BJ (cell line): ENCODE measurements around the gene GPR84. TPM values are rescaled to one million over a fixed set of nuclear protein-coding genes. Genes with fewer than 3 reads are reported as not detected.

Source experiments
- CTCF ChIA-PET: fragments of 350-600 bp; formaldehyde crosslinking; extraction: SDS; loops from one replicate; lab custom pipeline; 2021; ENCODE audit warnings: antibody characterized with exemption, inconsistent platforms; lab: Yijun Ruan, JAX
- POLR2A ChIA-PET: fragments of 300-600 bp; sonication (Branson Sonifier 250); formaldehyde crosslinking; extraction: SDS; loops from one replicate; lab custom pipeline; 2021; ENCODE audit warnings: antibody characterized with exemption; lab: Charles Lee
- DNase-seq: peaks from one replicate; pipeline ENCODE4 v3.0.0-alpha.2; 2011; ENCODE audit warnings: low read depth
- H3K27me3 ChIP-seq: 2 replicates; pipeline ENCODE4 v1.6.0; 2011; ENCODE audit warnings: low read length; ENCODE audit not compliant: control insufficient read depth, insufficient read depth
- H3K36me3 ChIP-seq: 2 replicates; pipeline ENCODE4 v1.5.1; 2011; ENCODE audit warnings: low read length; ENCODE audit not compliant: control insufficient read depth, insufficient read depth
- H3K4me3 ChIP-seq: 2 replicates; pipeline ENCODE4 v1.5.1; 2011; ENCODE audit warnings: low read depth, mild to moderate bottlenecking, control low read depth, low read length
- polyA plus RNA-seq: library from polyadenylated mRNA; depleted of rRNA; stranded (reverse); fragments of >200 nt; gene quantifications from 2 replicates; pipeline ENCODE4 v1.2.3, GENCODE V29; 2011
- TF ChIP-seq, protein P1 (sequence below): IDR thresholded peaks from 2 replicates; pipeline ENCODE4 v1.5.1; 2011; ENCODE audit warnings: low read depth, mild to moderate bottlenecking, control low read depth, inconsistent platforms, low read length, moderate library complexity; ENCODE audit not compliant: insufficient read depth

GPR84 gene
- polyA plus RNA-seq, 1 experiment, result not detected

DNA sequence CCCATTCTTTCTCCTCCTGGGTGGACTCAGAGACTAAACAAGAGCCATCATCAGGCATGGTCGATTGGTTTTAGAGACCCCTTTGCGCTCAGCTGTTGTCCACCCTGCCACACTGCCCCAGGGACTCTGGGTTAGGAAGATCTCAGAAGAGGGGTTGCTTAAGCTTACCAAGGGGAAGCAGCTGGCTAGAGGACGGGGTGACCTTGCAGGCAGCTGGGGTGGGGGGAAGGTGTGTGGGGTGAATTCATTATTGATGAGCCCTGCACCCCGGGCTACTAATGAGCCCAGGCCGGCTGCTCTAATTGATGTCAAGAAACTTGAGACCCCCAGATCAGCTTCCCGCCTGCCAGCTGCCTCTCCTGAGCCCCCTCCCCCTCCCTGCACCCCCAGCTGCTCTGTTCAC lies 28.9 kb upstream of the GPR84 start:
- no peaks in the 10 kb centered on the region for H3K27me3 ChIP-seq
- no peak for DNase-seq
- ChIA-PET CTCF (interaction anchor here (0.6 to 5.2 kb wide), 14 partner anchors 9 to 51 kb away, joined by 3 to 53 read pairs (median 4); partner anchors contain the start of gene ZNF385A), POLR2A (no interaction called here)
- peaks cover 27% of the 10 kb centered on the region for H3K36me3 ChIP-seq
- TF ChIP-seq, protein P1, sequence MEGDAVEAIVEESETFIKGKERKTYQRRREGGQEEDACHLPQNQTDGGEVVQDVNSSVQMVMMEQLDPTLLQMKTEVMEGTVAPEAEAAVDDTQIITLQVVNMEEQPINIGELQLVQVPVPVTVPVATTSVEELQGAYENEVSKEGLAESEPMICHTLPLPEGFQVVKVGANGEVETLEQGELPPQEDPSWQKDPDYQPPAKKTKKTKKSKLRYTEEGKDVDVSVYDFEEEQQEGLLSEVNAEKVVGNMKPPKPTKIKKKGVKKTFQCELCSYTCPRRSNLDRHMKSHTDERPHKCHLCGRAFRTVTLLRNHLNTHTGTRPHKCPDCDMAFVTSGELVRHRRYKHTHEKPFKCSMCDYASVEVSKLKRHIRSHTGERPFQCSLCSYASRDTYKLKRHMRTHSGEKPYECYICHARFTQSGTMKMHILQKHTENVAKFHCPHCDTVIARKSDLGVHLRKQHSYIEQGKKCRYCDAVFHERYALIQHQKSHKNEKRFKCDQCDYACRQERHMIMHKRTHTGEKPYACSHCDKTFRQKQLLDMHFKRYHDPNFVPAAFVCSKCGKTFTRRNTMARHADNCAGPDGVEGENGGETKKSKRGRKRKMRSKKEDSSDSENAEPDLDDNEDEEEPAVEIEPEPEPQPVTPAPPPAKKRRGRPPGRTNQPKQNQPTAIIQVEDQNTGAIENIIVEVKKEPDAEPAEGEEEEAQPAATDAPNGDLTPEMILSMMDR, result no peak
- no peak overlapping the region for H3K4me3 ChIP-seq

DNA sequence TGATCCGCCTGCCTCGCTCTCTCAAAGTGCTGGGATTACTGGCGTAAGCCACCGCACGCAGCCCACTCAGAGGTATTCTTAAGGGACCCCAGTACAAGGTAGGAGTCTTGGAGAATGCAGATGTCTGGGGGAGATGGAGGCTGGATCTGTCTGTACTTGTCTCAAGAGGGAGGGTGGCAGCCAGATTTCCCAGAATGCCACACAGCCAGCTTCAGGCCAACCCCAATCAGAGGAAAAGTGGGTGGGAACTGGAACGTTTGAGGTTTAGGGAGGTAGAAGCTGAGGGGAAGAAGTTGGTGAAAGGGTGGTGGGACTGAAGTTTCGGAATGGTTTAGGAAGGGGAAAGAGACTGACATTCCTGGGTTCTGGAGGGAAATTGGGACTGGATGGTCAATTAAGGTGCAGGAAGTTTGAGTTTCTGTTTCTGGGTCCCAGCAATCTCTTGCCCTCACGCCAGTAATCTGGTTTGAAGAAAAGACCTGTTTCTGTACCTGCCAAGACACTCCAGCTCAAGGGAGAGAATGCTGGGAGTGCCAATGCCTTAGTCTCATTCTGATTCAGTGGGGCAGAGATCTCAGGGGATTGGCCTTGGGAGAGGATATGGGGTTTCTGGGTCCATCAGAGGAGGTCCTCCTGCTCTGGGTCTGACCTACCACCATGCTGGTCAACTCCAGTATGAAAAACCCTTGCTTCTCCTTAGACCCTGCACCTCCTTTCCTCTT lies 28.4 kb upstream of the GPR84 start:
- DNase-seq, result no peak
- Histone ChIP-seq H3K4me3 (no peak overlapping the region), H3K36me3 (peaks cover 25% of the 10 kb centered on the region), H3K27me3 (no peaks in the 10 kb centered on the region)
- POLR2A ChIA-PET, result no interaction called here
- TF ChIP-seq, protein P1, result no peak
- CTCF ChIA-PET, result interaction anchor here (0.8 to 5.2 kb wide), 12 partner anchors 8 to 51 kb away, joined by 3 to 53 read pairs (median 6); partner anchors contain the start of gene ZNF385A

DNA sequence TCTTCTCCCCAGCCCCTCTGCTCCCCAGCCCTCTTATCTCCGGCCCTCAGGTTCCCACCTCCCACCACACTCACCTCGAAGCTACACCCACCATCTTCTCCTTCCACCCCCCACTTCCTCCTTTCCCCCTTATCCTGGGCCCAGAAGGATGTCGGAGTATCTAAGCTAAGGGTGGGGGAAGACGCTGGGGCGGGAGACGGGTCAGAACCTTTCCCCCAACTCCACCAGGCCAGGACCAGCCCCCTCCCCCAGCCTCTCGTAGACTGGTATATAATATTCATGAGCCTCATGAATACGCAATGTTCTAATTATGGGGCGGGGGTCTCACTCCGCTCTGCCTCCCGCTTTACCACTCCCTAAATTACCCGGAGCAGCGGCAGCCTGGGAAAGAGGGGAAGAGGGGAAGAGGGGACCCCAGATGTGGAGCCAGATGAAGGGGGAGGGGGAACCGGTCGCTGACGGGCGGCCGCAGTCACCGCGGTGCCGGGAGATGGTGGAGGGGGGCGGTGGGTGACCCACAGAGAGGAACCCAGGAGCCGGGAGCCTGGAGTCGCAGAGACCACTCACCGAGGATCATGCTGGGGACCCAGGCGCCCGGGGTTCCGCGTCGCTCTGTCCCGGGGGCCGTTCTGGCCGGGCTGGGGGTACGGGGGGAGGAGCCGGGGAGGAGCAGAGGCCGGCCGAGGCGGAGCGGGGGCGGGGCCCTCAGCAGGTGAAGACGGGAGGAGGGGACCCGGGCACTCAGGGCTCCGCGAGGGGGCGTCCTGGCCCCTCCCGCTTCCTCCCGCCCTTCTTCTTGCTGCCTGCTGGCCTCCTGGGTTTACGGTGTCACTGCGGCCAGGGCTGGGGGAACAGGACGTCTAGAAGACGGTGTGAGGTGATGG lies 26.6 kb upstream of the GPR84 start:
- DNase-seq, result no peak
- H3K36me3 ChIP-seq, result peaks cover 12% of the 10 kb centered on the region
- ChIA-PET CTCF (interaction anchor here (1.7 to 5.2 kb wide), 4 partner anchors 9 to 49 kb away, joined by 6 to 53 read pairs (median 22); no protein-coding TSS in a partner anchor), POLR2A (no interaction called here)
- TF ChIP-seq, protein P1, result 0 out of 2 replicates have a peak, but pooled peaks have one; percentile 13
- no peaks in the 10 kb centered on the region for H3K27me3 ChIP-seq
- H3K4me3 ChIP-seq, result no peak overlapping the region

DNA sequence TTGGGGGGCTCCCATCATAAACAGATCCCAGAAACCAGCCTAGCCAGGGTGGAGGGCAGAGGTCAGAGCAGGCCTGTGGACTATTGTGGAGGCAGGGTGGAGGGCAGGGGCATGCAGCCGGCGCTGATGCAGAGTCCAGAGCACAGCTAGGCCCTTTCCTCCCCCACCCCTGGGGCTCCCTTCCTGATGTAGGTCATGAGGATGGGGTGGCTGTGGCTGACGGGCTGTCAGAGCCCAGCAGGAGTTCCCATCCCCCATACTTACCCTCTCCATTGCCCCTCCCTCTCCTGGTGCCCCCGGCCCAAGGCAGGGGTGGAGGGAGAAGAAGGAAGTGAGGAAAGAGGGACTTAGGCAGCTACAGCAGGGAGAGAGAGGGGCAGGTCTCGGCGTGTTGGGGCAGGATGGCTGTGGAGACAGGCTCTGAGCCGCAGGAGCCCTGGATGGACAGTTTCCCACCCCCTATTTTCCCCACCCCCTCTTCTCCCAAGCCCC lies 25.9 kb upstream of the GPR84 start:
- CTCF ChIA-PET, result interaction anchor here (2.1 to 5.2 kb wide), 2 partner anchors 10 to 11 kb away, joined by 12 to 53 read pairs; no protein-coding TSS in a partner anchor
- POLR2A ChIA-PET, result no interaction called here

More for the DNA sequence above, 25.9 kb upstream of the GPR84 start:
- TF ChIP-seq, protein P1, result no peak
- H3K36me3 ChIP-seq, result peaks cover 10% of the 10 kb centered on the region
- DNase-seq, result no peak
- H3K27me3 ChIP-seq, result no peaks in the 10 kb centered on the region
- no peak overlapping the region for H3K4me3 ChIP-seq
